GM12891 (cell line): ENCODE measurements around the gene TMIE.

Experiments used
- DNase-seq: peaks from one replicate; pipeline ENCODE4 v3.0.0; 2011; ENCODE audit warnings: low spot score; ENCODE audit not compliant: insufficient read length
- FAIRE-seq: peaks from 2 replicates; lab custom pipeline; 2011; peaks lifted over from hg19 to GRCh38; lab: Jason Lieb, UNC
- PAX5 ChIP-seq: IDR thresholded peaks from 2 replicates; pipeline ENCODE4 v1.6.1; 2011; ENCODE audit warnings: low read length, moderate library complexity, mild to moderate bottlenecking; ENCODE audit not compliant: insufficient read depth, severe bottlenecking
- POLR2A ChIP-seq: IDR thresholded peaks from 2 replicates; pipeline ENCODE4 v1.6.1; 2011; ENCODE audit warnings: low read depth, low read length, control low read depth
- POLR2AphosphoS5 ChIP-seq: IDR thresholded peaks from 2 replicates; pipeline ENCODE4 v1.6.1; 2011; ENCODE audit warnings: low read depth, low read length, control low read depth
- POU2F2 ChIP-seq: IDR thresholded peaks from 2 replicates; pipeline ENCODE4 v1.6.1; 2011; ENCODE audit warnings: low read depth, mild to moderate bottlenecking, control low read depth, low read length, moderate library complexity
- SPI1 ChIP-seq: IDR thresholded peaks from 2 replicates; pipeline ENCODE4 v1.6.1; 2011; ENCODE audit warnings: low read depth, low read length, control low read depth
- TAF1 ChIP-seq: IDR thresholded peaks from 2 replicates; pipeline ENCODE4 v1.6.1; 2011; ENCODE audit warnings: low read depth, low read length, control low read depth

The TMIE gene

DNA sequence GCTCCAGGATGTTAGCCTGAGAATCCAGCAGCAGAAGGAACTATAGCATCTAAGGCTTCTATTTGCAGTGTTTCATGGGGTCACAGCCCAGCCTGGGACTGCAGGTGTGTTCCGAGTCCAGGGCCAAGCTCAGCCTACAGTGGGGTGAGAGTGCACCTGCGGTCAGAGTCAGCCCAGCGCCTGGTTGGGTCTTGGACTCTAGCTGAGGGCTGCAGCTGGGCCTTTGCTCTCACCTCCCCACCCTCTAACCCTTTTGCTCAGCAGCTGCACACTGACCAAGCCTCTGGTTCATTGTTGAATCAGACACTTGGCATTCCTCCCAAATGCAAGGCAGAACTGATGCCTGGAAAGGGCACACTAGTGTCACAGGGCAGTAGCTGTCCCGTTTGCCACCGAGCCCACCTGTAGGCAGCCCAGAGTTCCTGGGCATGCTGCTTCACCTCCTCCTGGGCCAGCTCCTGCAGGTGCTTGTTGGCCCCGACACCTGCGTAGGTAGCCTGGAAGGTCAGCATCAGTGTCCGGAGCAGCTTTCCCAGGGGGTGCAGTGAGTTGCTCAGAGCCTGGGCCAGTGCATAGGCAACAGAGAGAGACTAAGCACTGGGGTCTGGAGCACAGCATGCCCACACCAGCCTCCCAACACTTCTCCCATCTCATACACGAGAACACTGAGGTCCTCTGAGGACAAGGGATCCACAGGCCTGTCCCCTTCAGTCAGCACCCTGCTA lies 25.2 kb upstream of the TMIE start:
- FAIRE-seq, result no peak
- TF ChIP-seq TAF1 (no peak), PAX5 (no peak), POLR2AphosphoS5 (no peak), POU2F2 (no peak), POLR2A (no peak), SPI1 (no peak)
- DNase-seq, result no peak

DNA sequence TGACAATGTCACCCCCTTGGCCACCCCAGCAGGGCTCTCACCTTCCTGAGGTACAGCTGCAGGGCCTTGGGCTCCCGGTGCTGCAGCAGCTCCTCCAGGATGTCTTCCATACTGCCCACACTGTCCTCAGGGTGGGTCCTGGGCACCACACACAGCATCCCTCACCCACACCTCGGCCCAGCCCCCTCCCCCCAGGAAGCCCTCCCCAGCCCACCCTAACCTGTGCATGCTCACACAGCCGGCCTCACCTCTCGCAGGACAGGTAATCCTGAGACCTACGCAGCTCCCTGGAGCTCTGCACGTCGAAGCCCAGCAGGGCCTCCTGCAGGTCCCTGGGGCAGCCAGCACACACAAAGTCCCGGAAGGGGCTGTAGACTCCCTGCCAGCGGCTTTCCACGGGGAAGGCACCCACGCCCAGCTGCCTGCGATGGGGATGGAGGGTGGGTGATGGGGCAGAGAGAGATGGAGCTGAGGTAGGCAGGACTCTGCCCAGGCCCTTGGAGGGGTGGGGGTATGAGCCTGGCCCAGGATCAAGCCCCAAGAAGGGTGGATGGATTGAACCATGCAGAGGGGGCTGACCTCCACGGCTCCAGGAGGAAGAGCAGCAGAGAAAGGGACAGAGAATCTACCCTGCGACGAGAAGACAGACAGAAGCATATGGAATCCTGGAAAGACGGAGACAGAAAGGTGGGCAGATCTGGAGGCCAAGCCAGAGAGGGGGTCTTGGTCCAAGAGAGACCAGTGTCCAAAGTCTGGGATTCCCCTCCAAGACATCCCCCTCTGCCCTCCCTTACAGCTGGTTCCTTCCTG lies 24.4 kb upstream of the TMIE start:
- FAIRE-seq (no peak), DNase-seq (no peak)
- TF ChIP-seq POLR2AphosphoS5, result no peak
- TF ChIP-seq POU2F2, result no peak
- TF ChIP-seq SPI1, result no peak
- no peak for TF ChIP-seq POLR2A
- no peak for TF ChIP-seq PAX5
- TF ChIP-seq TAF1, result no peak

DNA sequence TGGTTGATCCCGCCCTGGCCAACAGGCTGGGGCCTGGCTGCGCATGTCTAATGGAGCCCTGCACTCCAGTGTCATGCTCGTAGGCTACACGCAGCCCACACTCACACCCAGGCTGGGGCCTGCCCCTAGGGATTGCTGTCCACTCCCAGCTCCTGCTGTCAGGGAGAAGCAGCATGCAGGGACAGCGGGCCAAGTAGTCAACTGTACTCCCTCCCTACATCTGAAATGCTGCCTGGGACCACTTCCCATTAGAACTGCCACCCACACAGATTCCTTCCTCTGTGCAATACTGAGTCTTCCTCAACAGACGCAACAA lies 23.8 kb upstream of the TMIE start:
- TF ChIP-seq POU2F2, result no peak
- no peak for TF ChIP-seq PAX5
- no peak for TF ChIP-seq POLR2AphosphoS5
- no peak for TF ChIP-seq SPI1
- no peak for TF ChIP-seq POLR2A
- TF ChIP-seq TAF1, result no peak
- no peak for DNase-seq
- no peak for FAIRE-seq

DNA sequence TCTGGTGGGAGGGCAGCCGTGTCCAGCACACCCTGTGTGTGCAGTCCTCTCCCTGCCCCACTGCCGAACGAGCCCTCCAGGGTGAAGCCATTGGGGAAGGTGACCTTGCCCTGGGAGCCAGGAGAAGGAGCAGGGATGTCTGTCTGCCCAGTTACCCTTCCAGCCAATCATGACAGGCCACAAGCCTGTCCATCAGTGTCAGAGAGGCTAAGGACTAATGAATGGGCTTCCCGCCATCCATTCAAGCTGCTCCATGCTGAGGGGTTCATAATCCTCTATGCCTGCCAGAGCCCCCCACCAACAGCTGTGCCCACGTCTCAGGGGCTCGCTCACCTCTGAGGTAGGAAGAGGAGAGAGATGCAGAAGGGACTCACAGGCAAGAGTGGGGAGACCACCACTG lies 22.9 kb upstream of the TMIE start:
- DNase-seq (no peak), FAIRE-seq (no peak)
- TF ChIP-seq POU2F2 (no peak), TAF1 (no peak), SPI1 (no peak), POLR2A (no peak)

DNA sequence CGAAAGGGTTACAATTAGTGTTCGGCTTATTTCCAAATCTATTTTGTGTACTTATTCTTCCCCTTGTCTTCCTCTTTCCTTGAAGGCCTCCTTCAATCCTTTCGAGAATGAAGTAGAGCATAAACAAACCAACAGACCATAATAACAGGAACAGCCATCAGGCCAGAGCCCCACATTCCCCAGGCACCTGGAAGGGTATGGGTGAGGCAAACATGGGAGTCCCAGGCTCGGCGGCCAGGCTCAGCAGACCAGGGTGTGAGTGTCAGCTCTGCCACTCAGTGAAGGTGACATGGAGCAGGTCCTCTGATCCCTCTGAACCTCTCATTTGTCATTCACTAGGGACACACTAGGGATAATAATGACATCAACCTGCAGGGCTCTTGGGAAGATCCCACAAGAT lies 21.5 kb upstream of the TMIE start:
- no peak for FAIRE-seq
- TF ChIP-seq POLR2A (no peak), POLR2AphosphoS5 (no peak), POU2F2 (no peak), PAX5 (no peak), TAF1 (no peak), SPI1 (no peak)
- DNase-seq, result no peak

DNA sequence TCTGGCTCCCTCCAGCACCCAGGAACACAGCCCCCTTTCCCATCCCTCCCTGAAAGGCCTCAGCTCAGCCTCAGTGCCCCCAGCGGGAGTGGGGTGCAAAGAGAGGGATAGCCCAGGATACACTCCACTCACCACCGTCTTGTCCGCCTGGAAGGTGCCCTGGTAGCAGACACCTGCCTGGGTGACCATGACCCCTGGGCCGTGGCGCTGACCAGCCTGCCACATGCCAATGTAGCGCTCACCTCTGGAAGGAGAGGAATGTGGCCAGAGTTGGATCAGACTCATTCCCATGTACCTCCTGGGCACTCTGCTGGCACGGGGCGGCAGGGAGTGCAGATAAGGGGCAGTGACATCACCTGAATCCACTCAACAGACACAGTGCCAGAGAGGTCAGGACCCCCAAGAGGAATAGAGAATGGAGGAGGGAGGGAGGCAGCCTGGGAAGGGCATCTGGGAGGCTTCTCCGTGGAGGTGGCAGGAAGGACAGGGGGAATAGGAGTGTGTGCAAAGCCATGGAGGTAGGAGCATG lies 20.8 kb upstream of the TMIE start:
- TF ChIP-seq POLR2AphosphoS5, result no peak
- TF ChIP-seq SPI1, result no peak
- TF ChIP-seq TAF1, result no peak
- no peak for TF ChIP-seq POLR2A
- no peak for TF ChIP-seq PAX5
- no peak for TF ChIP-seq POU2F2
- FAIRE-seq (no peak), DNase-seq (no peak)

DNA sequence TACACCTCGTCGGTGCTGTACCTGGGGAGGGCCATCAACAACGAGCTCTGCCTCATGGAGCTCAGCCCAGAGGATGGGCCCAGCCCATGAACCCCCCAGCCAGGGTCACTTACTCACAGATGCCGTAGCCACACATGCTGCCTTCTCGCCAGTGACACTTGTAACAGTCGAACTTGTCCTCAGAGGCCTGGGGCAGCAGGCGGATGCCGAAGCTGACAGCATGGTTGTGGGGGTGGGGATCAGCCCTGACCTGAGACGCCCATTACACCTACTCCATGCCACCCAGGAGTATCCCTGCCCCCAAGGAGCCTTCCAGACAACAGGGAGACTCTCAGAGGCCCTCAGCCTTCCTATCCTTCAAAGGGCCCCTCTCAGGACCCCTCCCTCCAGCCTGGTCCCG lies 19.8 kb upstream of the TMIE start:
- no peak for FAIRE-seq
- no peak for DNase-seq
- TF ChIP-seq PAX5 (no peak), POLR2A (no peak), TAF1 (no peak), SPI1 (no peak), POLR2AphosphoS5 (no peak), POU2F2 (no peak)

DNA sequence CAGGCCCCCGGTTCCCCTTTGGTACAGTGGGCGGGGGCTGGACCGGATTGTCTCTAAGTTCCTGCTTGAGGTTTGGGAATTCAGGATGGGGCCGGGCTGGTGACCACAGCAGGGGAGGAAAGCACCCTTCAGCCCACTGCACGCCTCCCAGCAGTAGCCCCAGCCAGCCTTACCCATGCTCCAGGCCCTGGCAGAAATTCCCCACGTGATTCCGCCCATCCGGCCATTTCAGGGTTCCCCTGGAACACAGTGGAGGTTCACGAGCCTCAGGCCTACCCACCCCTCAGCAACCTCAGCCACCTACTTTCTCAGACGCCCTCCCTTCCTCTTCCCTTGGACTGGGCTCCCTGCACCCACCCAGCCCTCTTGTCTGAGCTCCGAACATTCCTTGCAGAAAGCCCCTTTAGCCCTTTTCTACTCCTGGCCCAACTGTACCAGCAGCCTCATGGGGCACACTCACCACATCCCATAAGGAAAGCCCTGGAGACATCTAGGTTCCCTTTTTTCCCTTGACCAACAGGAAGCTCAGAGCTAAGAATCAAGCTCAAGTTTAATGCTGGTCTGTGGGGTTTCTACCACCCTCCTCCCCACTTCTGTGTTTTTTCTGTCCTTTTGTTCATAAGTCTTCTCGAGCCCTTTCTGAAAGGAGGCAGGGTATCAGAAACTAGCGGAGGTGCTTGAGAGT lies 19.2 kb upstream of the TMIE start:
- no peak for TF ChIP-seq POU2F2
- no peak for TF ChIP-seq POLR2AphosphoS5
- DNase-seq (no peak), FAIRE-seq (no peak)

DNA sequence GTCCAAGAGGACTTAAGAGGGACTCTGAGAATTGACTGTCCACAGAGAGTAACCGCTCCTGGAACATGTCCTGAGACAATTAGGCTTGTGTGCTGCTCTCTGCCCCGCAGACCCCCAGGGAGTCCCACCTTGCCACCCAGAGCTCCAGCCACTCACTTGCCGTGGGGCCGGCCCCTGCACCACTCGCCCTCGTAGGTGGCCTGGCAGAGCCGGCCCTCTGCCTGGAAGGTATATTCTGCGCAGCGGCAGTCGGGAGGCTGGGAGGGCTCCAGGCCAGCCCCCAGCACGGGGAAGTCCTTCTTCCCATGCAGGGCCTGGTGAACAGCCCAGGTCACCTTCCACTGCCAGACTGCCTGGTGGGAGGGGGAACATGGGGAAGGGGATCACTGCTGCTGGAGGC lies 18.2 kb upstream of the TMIE start:
- no peak for TF ChIP-seq TAF1
- no peak for TF ChIP-seq PAX5
- no peak for TF ChIP-seq SPI1
- TF ChIP-seq POU2F2, result no peak
- TF ChIP-seq POLR2AphosphoS5, result no peak
- no peak for TF ChIP-seq POLR2A
- DNase-seq (no peak), FAIRE-seq (no peak)
